ENCODE measurements around the gene TRIM71.

DNA sequence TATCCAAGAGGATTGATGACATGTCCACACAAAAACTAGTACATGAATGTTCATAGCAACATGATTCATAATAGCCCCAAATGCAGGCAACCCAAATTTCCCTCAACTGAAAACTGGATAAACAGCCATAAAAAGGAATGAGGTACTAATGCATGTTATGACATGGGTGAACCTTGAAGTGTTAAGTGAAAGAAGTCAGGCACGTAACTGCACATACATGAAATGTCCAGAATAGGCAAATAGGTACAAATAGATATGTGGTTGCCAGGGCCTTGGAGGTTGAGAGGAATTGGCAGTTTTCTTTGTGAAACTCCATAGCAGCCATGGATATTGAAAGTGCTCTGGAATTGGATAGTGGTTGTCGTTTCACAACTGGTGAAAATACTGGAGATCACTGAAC is 81.5 kb downstream of the TRIM71 start:
- TF ChIP-seq CTCF (IDR thresholded peaks at IDR 0.05): no peak
- TF ChIP-seq POLR2A (IDR thresholded peaks at IDR 0.05): no peak
- TF ChIP-seq POLR2AphosphoS5 (IDR thresholded peaks at IDR 0.05): no peak

Data from breast epithelium (tissue), 3 donors.